K562 (cell line): ENCODE data around the gene MYL12B. TPM values are rescaled to one million over a fixed set of nuclear protein-coding genes. Genes with fewer than 3 reads are reported as not detected.

Experiments used
- ATAC-seq: fragments of 200-7000 bp; cut with Tn5 transposase; 3 replicates; pipeline ENCODE4 v1.9.1; 2020; ENCODE audit warnings: moderate library complexity
- BruUV-seq: library from RNA; stranded (reverse); fragments of 400-500 nt; replicated peaks from 2 replicates; lab custom pipeline; 2021; lab: Mats Ljungman, UMichigan
- CTCF ChIA-PET: fragments of 300-600 bp; formaldehyde crosslinking; extraction: SDS; loops from one replicate; lab custom pipeline; 2021; ENCODE audit warnings: low intra/inter-chr PET ratio; lab: Yijun Ruan, JAX
- POLR2A ChIA-PET: fragments of 300-600, 350-650 bp; sonication (Branson Sonifier 250); formaldehyde crosslinking; extraction: SDS; loops from one replicate; lab custom pipeline; 2021; ENCODE audit warnings: antibody characterized with exemption, inconsistent platforms; lab: Yijun Ruan, JAX
- DNase-seq, 4 experiments: peaks; one replicate each; pipeline versions ENCODE4 v3.0.0 to v3.0.0-alpha.2; 2011 to 2018; ENCODE audit warnings: low spot score in 3 of 4, mixed read lengths in 3 of 4; ENCODE audit errors: extremely low read depth in 1 of 4
- FAIRE-seq: peaks from 2 replicates; lab custom pipeline; 2011; peaks lifted over from hg19 to GRCh38; lab: Jason Lieb, UNC
- H2AFZ ChIP-seq: 2 replicates; pipeline ENCODE4 v1.6.0; 2011; ENCODE audit warnings: low read depth, low read length, control low read depth, inconsistent platforms
- H3K27ac ChIP-seq: fragments of 200-600 bp; 3 replicates; pipeline ENCODE4 v1.8.0; 2011; ENCODE audit warnings: low read depth, mild to moderate bottlenecking, control low read depth, inconsistent platforms, low read length, moderate library complexity, mixed read lengths; ENCODE audit errors: extremely low read depth
- H3K27me3 ChIP-seq, 2 experiments: fragments of 300-600 bp in 1 of 2; 2 replicates in 1 of 2; 3 replicates in 1 of 2; pipeline versions ENCODE4 v1.6.0 to v1.8.0; 2011; ENCODE audit warnings: inconsistent platforms in 2 of 2, low read length in 2 of 2, mild to moderate bottlenecking in 1 of 2, mixed read lengths in 1 of 2, moderate library complexity in 1 of 2; ENCODE audit not compliant: control insufficient read depth in 2 of 2, insufficient read depth in 2 of 2
- H3K36me3 ChIP-seq: fragments of 300-600 bp; 3 replicates; pipeline ENCODE4 v1.8.0; 2011; ENCODE audit warnings: mild to moderate bottlenecking, low read length, inconsistent platforms; ENCODE audit not compliant: control insufficient read depth, insufficient read depth
- H3K4me1 ChIP-seq, 2 experiments: fragments of 200-600 bp in 1 of 2; replicated peaks in 1 of 2; 2 replicates in 1 of 2; 3 replicates in 1 of 2; pipeline versions ENCODE4 v1.5.1 to v1.8.0; 2011; ENCODE audit warnings: inconsistent platforms in 2 of 2, low read length in 2 of 2, mild to moderate bottlenecking in 1 of 2, mixed read lengths in 1 of 2, moderate library complexity in 1 of 2; ENCODE audit not compliant: control insufficient read depth in 2 of 2, insufficient read depth in 2 of 2
- H3K4me2 ChIP-seq: 2 replicates; pipeline ENCODE4 v1.6.1; 2011; ENCODE audit warnings: low read length, control low read depth, inconsistent platforms, mixed read lengths; ENCODE audit not compliant: insufficient read depth
- H3K4me3 ChIP-seq: fragments of 200-600 bp; sonication (generic), shearing (Covaris generic); 2 replicates; pipeline ENCODE4 v1.5.1; 2016; ENCODE audit warnings: control low read depth, inconsistent platforms
- H3K79me2 ChIP-seq: fragments of 200-600 bp; 3 replicates; pipeline ENCODE4 v1.8.0; 2011; ENCODE audit warnings: low read length, inconsistent platforms; ENCODE audit not compliant: control insufficient read depth, insufficient read depth
- H3K9ac ChIP-seq, 2 experiments: 2 replicates each; pipeline versions ENCODE4 v1.6.0 to v1.6.1; 2011; ENCODE audit warnings: low read depth in 2 of 2, low read length in 2 of 2, control low read depth in 1 of 2, inconsistent platforms in 1 of 2, mild to moderate bottlenecking in 1 of 2, mixed read lengths in 1 of 2; ENCODE audit not compliant: insufficient read depth in 1 of 2
- H3K9me1 ChIP-seq: one replicate; pipeline ENCODE4 v1.6.0; 2011; ENCODE audit warnings: inconsistent platforms, mild to moderate bottlenecking, low read length, moderate library complexity; ENCODE audit not compliant: control insufficient read depth, insufficient read depth
- H3K9me3 ChIP-seq: replicated peaks from 2 replicates; pipeline ENCODE4 v1.5.1; 2011; ENCODE audit warnings: low read depth, low read length, inconsistent platforms; ENCODE audit not compliant: control insufficient read depth, insufficient read depth
- H4K20me1 ChIP-seq: replicated peaks from 2 replicates; pipeline ENCODE4 v1.6.1; 2011; ENCODE audit warnings: low read length, inconsistent platforms, mixed read lengths; ENCODE audit not compliant: control insufficient read depth, insufficient read depth
- C11orf30 ChIP-seq: fragments of 450-650 bp; IDR thresholded peaks from 2 replicates; pipeline ENCODE4 v1.6.1; 2016; ENCODE audit warnings: low read depth, mild to moderate bottlenecking
- EHMT2 ChIP-seq: fragments of 450-650 bp; IDR thresholded peaks from 2 replicates; pipeline ENCODE4 v1.6.1; 2018; ENCODE audit warnings: antibody characterized with exemption
- FOXA3 ChIP-seq, 2 experiments: fragments of 450-650 bp in 1 of 2; sonication (generic) in 1 of 2; formaldehyde crosslinking; IDR thresholded peaks in 1 of 2; conservative IDR thresholded peaks in 1 of 2; 2 replicates each; pipeline versions ENCODE4 v1.4.0 to v1.8.0; 2020 to 2022; ENCODE audit warnings: mild to moderate bottlenecking in 2 of 2, missing genetic modification reagents in 1 of 2
- FOXM1 ChIP-seq, 2 experiments: fragments of 450-650 bp in 1 of 2; sonication (generic) in 1 of 2; formaldehyde crosslinking in 1 of 2; IDR thresholded peaks; 2 replicates each; pipeline versions ENCODE4 v1.6.1 to v1.9.0; 2017 to 2022; ENCODE audit warnings: low read depth in 2 of 2, mild to moderate bottlenecking in 2 of 2, missing genetic modification reagents in 1 of 2, moderate library complexity in 1 of 2
- GABPA ChIP-seq: fragments of 200-800 bp; sonication (Bioruptor generic); conservative IDR thresholded peaks from 2 replicates; pipeline ENCODE4 v1.6.1; 2016; ENCODE audit warnings: low read depth, missing genetic modification characterization, missing compliant biosample characterization
- ILK ChIP-seq: fragments of 450-650 bp; IDR thresholded peaks from 2 replicates; pipeline ENCODE4 v1.6.1; 2016; ENCODE audit warnings: missing genetic modification characterization, low read depth, mild to moderate bottlenecking, missing compliant biosample characterization, moderate library complexity, borderline replicate concordance
- IRF2 ChIP-seq: sonication (generic); formaldehyde crosslinking; IDR thresholded peaks from 2 replicates; pipeline ENCODE4 v1.8.1; 2022; ENCODE audit warnings: mild to moderate bottlenecking, missing genetic modification reagents
- KAT2B ChIP-seq: IDR thresholded peaks from one replicate; pipeline ENCODE4 v1.6.1; 2012; ENCODE audit warnings: low read depth, mild to moderate bottlenecking, control low read depth, inconsistent platforms, low read length, moderate library complexity
- LEF1 ChIP-seq: fragments of 450-650 bp; IDR thresholded peaks from 2 replicates; pipeline ENCODE4 v1.6.1; 2016; ENCODE audit warnings: mild to moderate bottlenecking
- NFRKB ChIP-seq: fragments of 450-650 bp; IDR thresholded peaks from 2 replicates; pipeline ENCODE4 v1.6.1; 2016; ENCODE audit warnings: low read depth
- SMAD4 ChIP-seq: fragments of 250-450 bp; sonication (Bioruptor Pico); conservative IDR thresholded peaks from 2 replicates; pipeline ENCODE4 v1.8.0; 2021; ENCODE audit warnings: inconsistent platforms, mild to moderate bottlenecking, moderate library complexity
- SMARCA4 ChIP-seq: fragments of 450-650 bp; IDR thresholded peaks from 2 replicates; pipeline ENCODE4 v1.6.1; 2016
- TEAD4 ChIP-seq, 2 experiments: sonication (generic) in 1 of 2; formaldehyde crosslinking in 1 of 2; IDR thresholded peaks; 2 replicates each; pipeline versions ENCODE4 v1.6.1 to v1.8.0; 2012 to 2022; ENCODE audit warnings: borderline replicate concordance in 1 of 2, inconsistent platforms in 1 of 2, low read length in 1 of 2, mild to moderate bottlenecking in 1 of 2, missing genetic modification reagents in 1 of 2
- TRIM28 ChIP-seq: fragments of 450-650 bp; IDR thresholded peaks from 2 replicates; pipeline ENCODE4 v1.6.1; 2017
- ZC3H8 ChIP-seq: fragments of 450-650 bp; IDR thresholded peaks from 2 replicates; pipeline ENCODE4 v1.6.1; 2017
- ZNF224 ChIP-seq: sonication (generic); formaldehyde crosslinking; IDR thresholded peaks from 2 replicates; pipeline ENCODE4 v1.8.0; 2022; ENCODE audit warnings: mild to moderate bottlenecking, missing genetic modification reagents
- ZNF253 ChIP-seq: fragments of 250-450 bp; sonication (Bioruptor Pico); conservative IDR thresholded peaks from 2 replicates; pipeline ENCODE4 v1.6.1; 2021; ENCODE audit warnings: mild to moderate bottlenecking
- ZNF316 ChIP-seq: fragments of 450-650 bp; IDR thresholded peaks from 2 replicates; pipeline ENCODE4 v1.6.1; 2016
- ZNF445 ChIP-seq: fragments of 250-450 bp; sonication (Bioruptor Pico); IDR thresholded peaks from 2 replicates; pipeline ENCODE4 v1.4.0; 2020; ENCODE audit warnings: low read depth, mild to moderate bottlenecking, moderate library complexity
- WGBS: fragments of 100-300 bp; shearing (Covaris generic); methylation state at CpG from one replicate; pipeline ENCODE4 v1.1.6; 2016; ENCODE audit warnings: low coverage, mixed read lengths; ENCODE audit not compliant: insufficient coverage; ENCODE audit errors: missing lambda C conversion rate; 5-methylcytosine and 5-hydroxymethylcytosine counted together
- in situ Hi-C: fragments of 300-500 bp; cut with MboI; formaldehyde crosslinking; loops from 4 replicates; pipeline ENCODE4 v1.15.0; 2018; ENCODE audit warnings: inconsistent platforms, mixed read lengths
- intact Hi-C: fragments of 100-400 bp; cut with micrococcal nuclease; formaldehyde crosslinking; loops from 2 replicates; pipeline ENCODE4 v1.14.2; 2022
- polyA plus RNA-seq, 8 experiments: library from polyadenylated mRNA; depleted of rRNA in 4 of 8; stranded (reverse) in 5 of 8; unstranded in 3 of 8; fragments of >200 nt; fragmentation: Nextera tagmentation in 2 of 8; fragmentation: Illumina TruSeq in 1 of 8; extraction: Ambion mirVana in 2 of 8; extraction: Trizol in 1 of 8; gene quantifications; 2 replicates each; pipeline versions ENCODE4 v1.2.1 to v1.2.3, GENCODE V29; 2011 to 2014; ENCODE audit warnings: inconsistent platforms in 1 of 8, missing spikeins in 1 of 8
- total RNA-seq, 7 experiments: library from RNA; depleted of rRNA in 6 of 7; stranded (reverse); fragments of >200 nt in 6 of 7; fragmentation: Illumina TruSeq in 2 of 7; extraction: Trizol in 2 of 7; gene quantifications; 2 replicates each; pipeline versions ENCODE4 v1.2.1 to v1.2.3, GENCODE V29; 2011 to 2021; ENCODE audit warnings: low replicate concordance in 1 of 7
- TF ChIP-seq, protein P1 (sequence below): fragments of 450-650 bp; IDR thresholded peaks from 2 replicates; pipeline ENCODE4 v1.6.1; 2016
- TF ChIP-seq, protein P2 (sequence below): fragments of 250-450 bp; sonication (Bioruptor Pico); IDR thresholded peaks from 2 replicates; pipeline ENCODE4 v1.8.0; 2022; ENCODE audit warnings: moderate library complexity, mild to moderate bottlenecking, inconsistent platforms

MYL12B gene
- total and polyA plus RNA-seq, 9 of the 15 experiments (the other 6 are each of a cell fraction or from before 2014, with no cell fraction given) = 220 to 995 (median 463) TPM

DNA sequence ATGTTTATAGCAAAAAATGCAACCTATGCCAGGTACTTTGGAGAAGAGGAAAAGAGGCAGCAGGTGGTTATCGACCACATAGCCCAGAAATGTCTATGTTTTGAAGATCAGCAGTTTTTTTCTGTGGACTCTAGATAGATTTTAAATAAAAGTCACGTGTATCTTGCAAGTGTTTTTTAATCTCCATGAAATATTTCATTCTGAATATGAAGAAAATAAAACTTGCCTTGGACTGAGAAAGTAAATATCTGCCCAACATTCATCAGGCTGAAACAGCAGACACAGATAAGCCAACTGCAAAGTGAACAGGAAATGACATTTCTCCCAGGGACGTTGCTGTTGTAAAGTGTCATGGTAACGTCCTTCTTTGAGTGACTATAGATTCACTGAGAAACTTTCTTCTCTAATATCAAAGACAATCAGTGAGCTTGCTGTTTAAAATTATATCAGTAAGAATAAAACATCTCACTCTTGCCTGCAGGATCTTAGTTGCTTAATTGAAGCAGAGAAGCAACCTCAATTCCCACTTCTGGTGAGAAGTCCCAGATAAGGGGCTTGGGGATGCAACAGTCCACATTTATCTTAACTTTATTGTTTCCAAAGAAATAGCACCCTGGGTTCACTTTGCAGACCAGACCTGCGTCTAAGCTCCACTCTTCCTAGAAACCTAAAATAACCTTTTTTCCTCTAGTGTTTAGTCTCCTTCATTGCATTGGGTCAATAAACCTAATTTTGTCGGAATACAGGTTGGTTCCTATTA, 48.5 kb upstream of the MYL12B start:
- no peaks in the 10 kb centered on the region for H3K9me3 ChIP-seq
- POLR2A ChIA-PET = interaction anchor here (1.2 kb wide), 1 partner anchor 16 kb away, joined by 3 read pairs; no protein-coding TSS in a partner anchor
- TF ChIP-seq IRF2 (CRISPR knock-in tag) (no peak), KAT2B (no peak), ILK (tag) (no peak), EHMT2 (peak; percentile 83), ZC3H8 (no peak), C11orf30 (peak; percentile 57; the same call in 1 of the 2 replicates), SMARCA4 (peak; percentile 59; the same call in 1 of the 2 replicates), NFRKB (peak; percentile 45; the same call in 1 of the 2 replicates), FOXA3 (CRISPR knock-in tag; conservative IDR thresholded peaks at IDR 0.05 in 1 of 2, IDR thresholded peaks at IDR 0.05 in 1 of 2) (peak in 1 of 2 experiments; percentile 38; a peak in 1 of 4 replicates), TRIM28 (0 out of 2 replicates have a peak, but pooled peaks have one; percentile 31), ZNF316 (peak; percentile 73), ZNF445 (CRISPR knock-in tag) (no peak), SMAD4 (CRISPR knock-in tag) (0 out of 2 replicates have a peak, but pooled peaks have one; percentile 34), ZNF224 (CRISPR knock-in tag) (no peak), TEAD4 (IDR thresholded peaks at IDR 0.05; ENCODE audit: low read length) (peak; percentile 12; the same call in 1 of the 2 replicates), TEAD4 (CRISPR knock-in tag; IDR thresholded peaks at IDR 0.05; ENCODE audit: borderline replicate concordance) (no peak), GABPA (peak; percentile 84), FOXM1 (IDR thresholded peaks at IDR 0.05; ENCODE audit: low read depth) (peak; percentile 32; the same call in 1 of the 2 replicates), FOXM1 (CRISPR knock-in tag; IDR thresholded peaks at IDR 0.05; ENCODE audit: low read depth) (no peak), ZNF253 (no peak), LEF1 (peak; percentile 50; the same call in 1 of the 2 replicates)
- TF ChIP-seq, protein P1, sequence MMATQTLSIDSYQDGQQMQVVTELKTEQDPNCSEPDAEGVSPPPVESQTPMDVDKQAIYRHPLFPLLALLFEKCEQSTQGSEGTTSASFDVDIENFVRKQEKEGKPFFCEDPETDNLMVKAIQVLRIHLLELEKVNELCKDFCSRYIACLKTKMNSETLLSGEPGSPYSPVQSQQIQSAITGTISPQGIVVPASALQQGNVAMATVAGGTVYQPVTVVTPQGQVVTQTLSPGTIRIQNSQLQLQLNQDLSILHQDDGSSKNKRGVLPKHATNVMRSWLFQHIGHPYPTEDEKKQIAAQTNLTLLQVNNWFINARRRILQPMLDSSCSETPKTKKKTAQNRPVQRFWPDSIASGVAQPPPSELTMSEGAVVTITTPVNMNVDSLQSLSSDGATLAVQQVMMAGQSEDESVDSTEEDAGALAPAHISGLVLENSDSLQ = peak; percentile 45
- TF ChIP-seq, protein P2, sequence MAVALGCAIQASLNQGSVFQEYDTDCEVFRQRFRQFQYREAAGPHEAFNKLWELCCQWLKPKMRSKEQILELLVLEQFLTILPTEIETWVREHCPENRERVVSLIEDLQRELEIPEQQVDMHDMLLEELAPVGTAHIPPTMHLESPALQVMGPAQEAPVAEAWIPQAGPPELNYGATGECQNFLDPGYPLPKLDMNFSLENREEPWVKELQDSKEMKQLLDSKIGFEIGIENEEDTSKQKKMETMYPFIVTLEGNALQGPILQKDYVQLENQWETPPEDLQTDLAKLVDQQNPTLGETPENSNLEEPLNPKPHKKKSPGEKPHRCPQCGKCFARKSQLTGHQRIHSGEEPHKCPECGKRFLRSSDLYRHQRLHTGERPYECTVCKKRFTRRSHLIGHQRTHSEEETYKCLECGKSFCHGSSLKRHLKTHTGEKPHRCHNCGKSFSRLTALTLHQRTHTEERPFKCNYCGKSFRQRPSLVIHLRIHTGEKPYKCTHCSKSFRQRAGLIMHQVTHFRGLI (CRISPR knock-in tag) = no peak

More for the DNA sequence above, 48.5 kb upstream of the MYL12B start:
- peak overlapping the region; percentile 64 for H3K27ac ChIP-seq
- CTCF ChIA-PET = no interaction called here
- intact Hi-C loops (no loop called here), in situ Hi-C loops (no loop called here)
- H3K79me2 ChIP-seq = no peaks in the 10 kb centered on the region
- peak overlapping the region; percentile 34; the same call in 1 of the 2 replicates for H3K4me2 ChIP-seq
- peak; percentile 73 for FAIRE-seq
- no TSS peak for BruUV-seq
- no peaks in the 10 kb centered on the region for H3K27me3 ChIP-seq
- H3K4me1 ChIP-seq = peaks cover 7 to 36% of the 10 kb centered on the region in 2 experiments; a peak in 4 of 5 replicates
- peak overlapping the region; percentile 87 for H2AFZ ChIP-seq
- peak; percentile 69 for ATAC-seq
- 19% methylated on average over 6 of the region's 6 CpGs for WGBS
- peak in 2 of 4 experiments; percentile 56 to 70 for DNase-seq
- H3K36me3 ChIP-seq = no peaks in the 10 kb centered on the region; the same call in 2 of the 3 replicates
- no peaks in the 10 kb centered on the region for H4K20me1 ChIP-seq
- no peak overlapping the region for H3K4me3 ChIP-seq
- peak overlapping the region in 1 of 2 experiments; percentile 7; a peak in 1 of 4 replicates for H3K9ac ChIP-seq
- no peaks in the 10 kb centered on the region for H3K9me1 ChIP-seq
